HG02938 (cell line): ENCODE results near the gene MOK.
"Not testable (repeated sequence)": the region's sequence is repeated elsewhere in the genome, so short reads cannot be mapped to it uniquely, and the experiment has no call there.

Experiments used
- ATAC-seq: cut with Tn5 transposase; IDR thresholded peaks from one replicate; pipeline ENCODE4 v1.9.1; 2021; ENCODE audit warnings: mild to moderate bottlenecking, moderate library complexity; ENCODE audit not compliant: unreplicated experiment

Gene MOK

DNA sequence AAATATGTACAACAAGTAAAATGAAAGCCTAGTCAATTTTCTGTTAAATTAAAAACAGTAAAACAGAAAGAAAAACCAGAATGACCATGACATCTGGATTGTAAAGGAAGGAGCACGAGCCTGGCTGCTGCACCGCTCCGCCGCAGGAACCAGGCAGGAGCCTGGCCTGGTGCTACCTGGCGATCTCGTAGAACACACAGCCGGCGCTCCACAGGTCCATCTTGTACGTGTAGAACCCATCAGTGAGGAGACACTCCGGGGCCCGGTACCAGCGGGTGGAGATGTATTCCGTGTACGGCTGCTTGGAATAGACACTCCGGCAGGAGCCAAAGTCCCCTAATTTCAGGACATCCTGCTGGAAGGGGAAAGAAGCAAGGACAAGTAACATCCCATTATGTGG, 54.3 kb downstream of the MOK start:
- no peak for ATAC-seq

DNA sequence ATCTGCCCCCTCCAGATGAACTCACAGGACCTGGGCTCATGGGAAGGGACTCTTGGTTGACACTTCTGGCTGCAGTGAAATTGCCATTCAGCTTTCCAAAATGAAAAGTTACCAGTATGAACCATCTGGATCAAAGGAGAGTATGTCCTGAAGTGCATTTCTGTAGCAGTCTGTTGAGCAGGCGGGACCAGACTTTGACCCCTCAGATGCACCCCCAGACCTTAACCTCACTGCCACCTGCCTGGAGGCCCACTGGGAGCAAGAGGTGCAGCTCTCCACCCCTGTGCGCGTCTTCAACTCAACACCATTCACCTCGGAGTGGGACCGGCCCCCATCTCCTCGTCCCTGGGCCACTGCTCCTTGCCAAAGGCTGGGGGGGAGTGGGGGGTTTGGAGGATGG, 55.0 kb downstream of the MOK start:
- no peak for ATAC-seq

DNA sequence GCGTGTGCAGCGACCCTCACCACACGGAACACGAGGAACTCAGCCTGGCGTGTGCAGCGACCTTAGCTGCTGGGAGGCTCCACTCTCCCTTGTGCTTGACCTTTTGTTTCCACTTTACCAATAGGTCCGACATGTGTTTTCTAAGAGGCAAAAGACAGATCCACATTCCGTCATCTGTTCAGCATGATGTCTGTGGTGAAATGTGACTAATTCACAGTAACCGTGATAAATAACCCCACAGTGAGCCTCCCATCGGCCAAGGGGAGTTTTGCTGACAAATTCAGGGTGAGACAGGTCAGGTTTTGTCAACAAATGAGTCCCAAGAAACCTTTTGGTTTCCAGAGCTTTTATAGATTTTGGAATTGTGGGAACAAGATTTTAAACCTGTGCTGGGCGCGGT, 55.9 kb downstream of the MOK start:
- ATAC-seq: no peak

DNA sequence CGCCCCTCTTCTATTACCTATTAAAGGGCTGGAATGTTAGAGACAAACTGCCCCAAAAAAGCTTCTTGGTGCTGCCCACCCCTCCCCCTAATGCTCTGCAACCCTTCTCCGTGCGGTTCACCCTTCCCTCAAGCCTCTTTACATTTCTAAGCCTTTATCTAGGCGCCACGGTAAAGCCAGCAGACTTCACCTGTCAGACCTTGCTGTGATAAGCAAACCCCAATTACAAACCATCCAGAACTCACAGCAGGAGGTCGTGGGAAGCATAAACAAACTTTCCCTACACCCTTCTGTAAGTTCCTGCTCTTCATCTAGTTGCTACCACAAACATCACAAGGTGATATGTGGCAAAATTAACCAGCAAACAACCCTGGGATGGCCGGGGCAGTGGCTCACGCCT, 56.8 kb downstream of the MOK start:
- ATAC-seq: no peak

DNA sequence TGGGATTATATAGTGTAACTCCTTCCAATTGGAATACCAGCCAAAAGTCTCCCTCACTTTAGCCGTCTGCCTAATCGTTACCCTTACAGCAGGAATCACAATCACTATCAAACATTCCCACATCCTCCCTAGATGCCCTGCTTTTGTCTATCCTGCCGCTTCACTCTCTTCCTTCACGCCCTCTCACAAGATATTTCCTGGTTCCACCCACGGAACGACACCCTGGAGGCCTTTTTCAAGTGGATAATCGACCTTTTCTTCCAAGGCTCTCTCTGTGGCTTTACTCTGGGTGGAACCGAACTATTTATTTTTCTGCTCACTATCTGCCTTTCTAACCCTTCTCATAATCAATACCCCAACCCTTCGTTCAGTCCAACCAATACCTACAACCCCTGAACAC, 58.9 kb downstream of the MOK start:
- no peak for ATAC-seq

DNA sequence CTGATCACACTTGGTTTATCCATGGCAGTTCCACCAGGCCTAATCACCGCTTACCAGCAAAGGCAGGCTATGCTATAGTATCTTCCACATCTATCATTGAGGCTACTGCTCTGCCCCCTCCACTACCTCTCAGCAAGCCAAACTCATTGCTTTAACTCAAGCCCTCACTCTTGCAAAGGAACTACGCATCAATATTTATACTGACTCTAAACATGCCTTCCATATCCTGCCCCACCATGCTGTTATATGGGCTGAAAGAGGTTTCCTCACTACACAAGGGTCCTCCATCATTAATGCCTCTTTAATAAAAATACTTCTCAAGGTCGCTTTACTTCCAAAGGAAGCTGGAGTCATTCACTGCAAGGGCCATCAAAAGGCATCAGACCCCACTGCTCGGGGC, 61.2 kb downstream of the MOK start:
- not testable (repeated sequence) for ATAC-seq

DNA sequence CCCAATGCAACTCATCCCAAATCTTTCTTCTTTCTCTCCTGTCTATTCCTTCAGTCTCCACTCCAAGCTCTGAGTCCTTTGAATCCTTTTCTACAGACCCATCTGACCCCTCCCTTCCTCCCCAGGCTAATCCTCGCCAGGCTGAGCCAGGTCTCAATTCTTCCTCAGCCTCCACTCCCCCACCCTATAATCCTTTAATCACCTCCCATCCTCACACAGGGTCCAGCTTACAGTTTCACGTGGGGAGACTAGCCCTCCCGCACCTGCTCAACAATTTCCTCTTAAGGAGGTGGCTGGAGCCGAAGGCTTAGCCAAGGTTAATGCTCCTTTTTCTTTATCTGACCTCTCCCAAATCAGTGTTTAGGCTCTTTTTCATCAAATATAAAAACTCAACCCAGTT, 63.8 kb downstream of the MOK start:
- no peak for ATAC-seq

DNA sequence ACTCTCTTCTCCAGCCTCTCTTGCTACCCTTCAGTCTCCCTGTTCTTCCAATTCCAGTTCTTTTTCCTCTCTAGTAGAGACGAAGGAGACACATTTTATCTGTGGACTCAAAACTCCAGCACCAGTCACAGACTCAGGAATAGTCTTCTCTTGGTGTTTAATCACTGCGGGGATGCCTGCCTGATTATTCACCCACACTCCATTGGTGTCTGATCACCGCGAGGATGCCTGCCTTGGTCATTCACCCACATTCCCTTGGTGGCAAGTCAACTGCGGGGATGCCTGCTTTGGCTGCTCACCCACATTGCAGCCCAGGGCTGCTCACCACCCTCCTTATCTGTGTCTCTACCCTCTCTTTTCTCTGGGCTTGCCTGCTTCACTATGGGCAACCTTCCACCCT, 64.5 kb downstream of the MOK start:
- not testable (repeated sequence) for ATAC-seq

DNA sequence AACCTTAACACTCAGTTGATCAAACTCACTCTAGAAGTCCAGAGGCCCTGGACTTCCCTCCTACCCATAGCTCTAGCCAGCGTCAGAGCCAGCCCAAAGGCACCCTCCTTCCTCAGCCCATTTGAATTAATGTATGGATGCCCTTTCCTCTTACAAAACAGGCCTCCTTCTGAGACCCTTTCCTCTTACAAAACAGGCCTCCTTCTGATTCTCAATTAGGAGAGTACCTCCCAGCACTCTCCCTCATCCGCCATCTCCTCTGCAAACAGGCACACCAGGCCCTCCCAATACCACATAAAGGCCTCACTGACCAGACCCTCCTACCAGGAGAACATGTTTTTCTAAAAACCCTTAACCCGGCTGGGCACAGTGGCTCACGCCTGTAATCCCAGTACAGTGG, 65.7 kb downstream of the MOK start:
- ATAC-seq: no peak

DNA sequence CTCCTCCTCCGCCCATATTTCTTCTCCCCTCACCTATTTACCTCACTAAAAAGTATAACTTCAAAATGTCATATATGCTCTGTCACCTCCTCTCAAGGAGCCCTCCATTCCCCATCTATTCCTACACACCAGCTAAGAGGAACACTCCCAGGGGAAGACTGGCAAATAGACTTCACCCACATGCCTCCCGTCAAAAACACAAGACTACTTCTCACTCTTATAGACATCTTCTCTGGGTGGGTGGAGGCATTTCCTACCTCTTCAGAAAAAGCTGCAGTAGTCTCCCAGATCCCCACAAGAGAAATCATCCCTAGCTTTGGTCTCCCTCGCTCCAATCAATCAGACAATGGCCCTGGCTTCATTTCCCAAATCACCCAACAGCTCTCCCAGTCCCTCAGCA, 66.2 kb downstream of the MOK start:
- ATAC-seq: no peak

DNA sequence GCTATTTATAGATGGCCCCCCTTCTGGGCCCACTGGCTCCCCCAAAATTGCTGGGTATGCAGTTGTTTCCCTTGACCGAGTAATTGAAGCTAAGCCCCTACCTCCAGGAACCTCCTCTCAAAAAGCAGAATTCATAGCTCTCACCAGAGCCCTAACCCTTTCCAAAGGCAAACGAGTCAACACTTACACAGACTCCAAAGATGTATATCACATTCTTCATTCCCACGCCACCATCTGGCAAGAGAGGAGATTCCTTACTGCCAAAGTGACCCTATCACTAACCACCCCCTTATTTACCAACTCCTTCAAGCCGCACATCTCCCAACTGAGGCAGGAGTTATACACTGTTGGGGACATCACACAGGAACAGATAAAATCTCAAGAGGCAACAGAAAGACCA, 66.8 kb downstream of the MOK start:
- no peak for ATAC-seq

DNA sequence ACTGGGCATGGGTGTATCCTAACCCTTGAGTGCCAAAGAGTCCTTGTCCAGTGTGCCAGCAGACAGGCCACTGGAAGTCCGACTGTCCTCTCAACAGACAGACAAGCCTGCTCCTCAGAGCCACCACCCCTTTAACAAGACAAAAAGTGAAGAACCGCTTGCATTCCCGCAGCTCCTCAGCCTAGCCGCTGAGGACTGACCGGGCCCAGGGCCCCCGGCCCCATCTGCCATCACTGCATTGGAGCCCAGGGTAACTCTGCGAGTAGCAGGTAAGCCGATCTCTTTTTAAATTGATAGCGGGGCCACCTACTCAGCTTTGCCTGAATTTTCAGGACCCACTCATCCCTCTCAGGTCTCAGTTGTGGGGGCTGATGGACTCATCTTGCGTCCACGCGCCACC, 68.9 kb downstream of the MOK start:
- ATAC-seq: no peak

DNA sequence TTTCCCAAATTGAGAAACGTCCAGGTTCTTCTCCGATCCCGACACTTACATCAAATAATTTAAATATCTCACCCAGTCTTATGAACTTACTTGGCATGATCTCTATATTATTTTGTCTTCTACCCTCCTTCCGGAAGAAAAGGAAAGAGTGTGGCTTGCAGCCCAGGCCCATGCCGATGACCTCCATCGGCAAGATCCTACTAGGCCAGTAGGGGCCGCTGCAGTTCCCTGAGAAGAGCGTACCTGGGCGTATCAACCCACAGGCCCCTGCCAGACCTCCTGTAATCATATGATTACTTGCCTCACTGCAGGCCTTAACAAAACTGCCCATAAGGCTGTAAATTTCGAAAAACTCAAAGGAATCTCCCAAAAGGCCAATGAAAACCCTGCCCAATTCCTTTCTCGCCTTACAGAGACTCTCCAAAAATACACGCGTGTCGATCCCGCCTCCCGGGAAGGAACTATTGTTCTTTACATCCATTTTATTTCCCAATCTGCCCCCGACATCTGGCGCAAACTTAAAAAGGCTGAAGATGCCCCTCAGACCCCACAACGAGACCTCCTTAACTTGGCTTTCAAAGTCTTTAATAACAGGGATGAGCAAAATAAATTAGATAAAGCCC, 69.6 kb downstream of the MOK start:
- peak; percentile 61 for ATAC-seq

DNA sequence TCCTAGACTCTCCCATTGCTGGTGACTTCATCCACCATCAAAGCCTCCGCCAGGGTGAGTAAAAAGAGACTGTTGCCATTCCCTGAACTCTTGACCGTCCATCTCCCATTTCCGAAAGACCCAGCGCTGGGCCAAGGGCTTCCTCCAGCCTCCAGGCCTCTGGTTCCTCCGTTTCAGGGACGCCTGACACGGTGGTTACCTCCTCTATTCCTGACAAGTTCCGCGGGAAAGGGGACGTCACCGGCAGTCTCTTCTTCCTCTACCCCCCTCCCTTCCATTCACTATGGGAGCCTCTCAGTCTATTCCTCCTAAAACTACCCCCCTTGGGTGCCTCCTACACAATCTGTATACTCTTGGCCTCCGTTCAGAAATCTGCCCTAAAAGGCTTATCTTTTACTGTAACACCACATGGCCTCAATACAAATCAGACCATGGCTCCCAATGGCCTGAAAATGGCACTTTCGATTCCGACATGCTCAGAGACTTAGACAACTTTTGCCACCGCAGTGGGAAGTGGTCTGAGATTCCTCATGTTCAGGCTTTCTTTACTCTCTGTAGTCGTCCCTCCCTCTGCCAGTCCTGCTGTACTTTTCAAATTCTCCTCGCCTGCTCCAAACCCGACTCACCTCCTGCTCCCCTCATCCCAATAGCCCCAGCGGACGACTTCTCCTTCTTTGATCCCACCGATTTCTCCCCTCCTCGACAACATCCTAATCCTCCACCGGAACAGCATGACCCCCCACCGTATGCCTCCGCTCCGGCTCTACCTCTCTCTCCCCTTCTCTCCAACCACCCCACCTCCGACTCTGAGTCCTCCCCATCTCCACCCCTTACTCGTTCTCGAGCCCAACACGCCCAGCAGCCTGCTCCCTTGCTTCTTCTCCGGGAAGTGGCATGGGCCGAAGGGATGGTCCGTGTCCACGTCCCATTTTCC, 70.4 kb downstream of the MOK start:
- ATAC-seq: no peak

DNA sequence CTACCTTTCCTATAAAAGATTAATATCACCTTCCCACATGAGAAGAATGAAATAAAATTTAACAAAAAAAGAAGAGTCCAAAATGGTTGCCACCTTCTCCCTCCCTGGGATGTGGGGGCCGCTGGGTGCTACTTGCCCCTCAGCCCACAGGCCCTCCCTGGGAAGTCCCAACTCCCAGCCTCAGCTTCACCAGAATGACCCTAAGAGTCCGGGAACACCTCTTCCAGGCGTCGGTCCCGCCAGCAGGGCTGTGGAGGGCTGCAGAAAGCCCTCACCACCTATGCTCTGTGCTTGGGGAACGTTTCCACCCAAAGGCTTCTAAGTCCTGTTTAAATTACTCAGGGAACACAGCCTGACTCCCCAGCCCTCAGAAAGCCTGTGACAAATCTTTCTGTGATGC, 71.9 kb downstream of the MOK start:
- ATAC-seq: no peak

DNA sequence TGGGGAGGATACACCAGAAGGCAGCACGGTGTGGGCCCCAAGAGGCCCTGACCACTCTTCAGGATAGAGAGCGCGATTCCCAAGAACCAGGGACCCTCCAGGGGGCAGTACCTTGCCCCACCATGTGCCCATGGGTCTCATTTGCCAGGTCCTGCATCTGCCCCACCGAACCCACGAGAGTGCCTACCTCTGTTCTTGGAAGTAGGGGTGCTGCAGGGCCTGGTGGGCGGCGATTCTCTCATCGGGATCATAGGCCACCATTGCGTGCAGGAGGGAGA, 72.7 kb downstream of the MOK start:
- ATAC-seq: no peak

DNA sequence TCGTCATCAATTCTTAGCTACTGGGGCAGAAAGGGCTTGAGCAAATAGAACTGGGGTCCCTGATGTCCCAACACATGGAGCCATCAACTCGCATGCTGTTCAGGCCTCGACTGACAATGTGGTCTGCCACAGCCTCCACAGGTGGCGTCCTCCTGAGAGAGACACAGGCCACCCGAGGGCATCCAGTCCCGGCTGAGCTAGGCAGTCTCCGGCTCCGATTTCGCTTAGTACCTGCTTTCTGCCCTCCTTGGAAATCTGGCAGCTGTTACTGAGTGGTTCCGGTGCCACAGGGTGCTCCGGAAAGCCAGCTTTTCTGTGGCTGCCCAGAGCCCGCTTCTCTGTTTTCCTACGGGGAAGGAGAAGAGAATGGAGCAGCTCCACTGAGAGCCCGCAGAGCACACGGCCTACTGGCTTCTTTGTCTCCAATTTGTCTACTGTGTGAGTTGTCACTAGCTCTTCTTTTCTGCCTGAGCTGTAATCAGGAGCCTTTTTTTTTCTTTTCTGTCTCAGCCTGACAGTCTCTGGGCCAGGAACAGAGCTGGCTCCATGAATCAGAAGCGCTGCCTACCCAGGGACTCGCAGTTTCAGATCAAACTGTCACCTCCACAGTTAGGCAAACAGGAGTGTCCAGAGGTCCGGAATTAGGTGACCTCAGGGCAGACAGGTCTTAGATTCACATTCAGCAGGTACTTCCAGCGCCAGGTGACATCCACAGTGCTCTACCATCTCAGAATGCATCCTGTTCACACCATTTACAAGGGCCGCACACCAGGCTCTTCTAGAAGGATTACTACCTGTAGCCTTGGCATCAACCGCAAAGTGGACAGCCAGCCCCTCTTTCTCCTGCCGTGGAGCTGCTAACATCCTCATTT, 73.3 kb downstream of the MOK start:
- ATAC-seq: no peak

DNA sequence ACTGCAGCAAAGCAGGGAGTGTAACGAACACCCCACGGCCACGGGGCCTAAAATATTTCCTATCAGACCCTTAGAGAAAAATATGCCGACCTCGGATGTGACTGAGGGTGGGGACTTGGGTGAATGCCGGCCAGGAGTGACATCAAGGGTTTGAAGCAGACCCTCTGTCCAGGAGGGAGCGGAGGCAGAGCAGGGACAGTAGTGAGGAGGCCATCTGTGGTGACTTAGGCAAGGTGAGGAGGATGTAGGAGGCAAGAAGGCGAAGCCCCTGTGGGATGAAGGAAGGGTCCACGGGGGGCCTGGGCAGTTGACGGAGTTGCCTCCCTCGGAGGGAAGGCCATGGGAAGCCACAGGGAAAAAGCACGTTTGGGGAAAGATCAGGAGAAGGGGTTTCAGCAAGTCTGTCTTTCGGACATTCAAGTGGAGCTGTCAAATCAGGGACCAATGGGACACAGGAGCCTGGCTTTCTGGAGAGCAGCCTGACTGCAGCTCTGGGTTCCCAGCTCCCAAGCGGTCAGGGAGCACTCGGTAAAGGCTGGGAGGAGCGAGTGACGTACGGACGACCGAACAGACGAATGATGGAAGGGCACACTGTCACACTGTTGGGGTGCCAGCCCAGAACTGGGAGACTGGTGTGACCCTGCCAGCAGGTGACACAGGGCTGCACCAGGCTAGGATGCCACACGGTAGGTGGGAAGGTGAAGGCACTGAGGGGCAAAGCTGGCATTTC, 74.3 kb downstream of the MOK start:
- ATAC-seq: no peak

DNA sequence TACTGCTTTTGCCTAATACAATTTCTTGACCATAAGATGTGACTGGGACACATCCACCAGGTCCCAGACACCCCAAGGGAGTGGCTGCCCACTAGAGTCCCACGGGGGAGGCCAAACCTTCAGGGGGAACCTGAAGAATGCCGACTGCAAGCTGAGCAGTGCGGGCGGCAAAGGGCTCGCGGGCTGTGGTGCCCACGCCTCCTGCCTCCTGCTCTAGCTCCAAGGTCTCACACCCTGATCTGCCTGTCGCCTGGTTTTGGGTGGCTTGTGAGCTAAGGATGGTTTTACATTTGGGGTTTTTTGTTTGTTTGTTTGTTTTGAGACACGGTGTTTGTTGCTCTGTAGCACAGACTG, 75.2 kb downstream of the MOK start:
- ATAC-seq: no peak

DNA sequence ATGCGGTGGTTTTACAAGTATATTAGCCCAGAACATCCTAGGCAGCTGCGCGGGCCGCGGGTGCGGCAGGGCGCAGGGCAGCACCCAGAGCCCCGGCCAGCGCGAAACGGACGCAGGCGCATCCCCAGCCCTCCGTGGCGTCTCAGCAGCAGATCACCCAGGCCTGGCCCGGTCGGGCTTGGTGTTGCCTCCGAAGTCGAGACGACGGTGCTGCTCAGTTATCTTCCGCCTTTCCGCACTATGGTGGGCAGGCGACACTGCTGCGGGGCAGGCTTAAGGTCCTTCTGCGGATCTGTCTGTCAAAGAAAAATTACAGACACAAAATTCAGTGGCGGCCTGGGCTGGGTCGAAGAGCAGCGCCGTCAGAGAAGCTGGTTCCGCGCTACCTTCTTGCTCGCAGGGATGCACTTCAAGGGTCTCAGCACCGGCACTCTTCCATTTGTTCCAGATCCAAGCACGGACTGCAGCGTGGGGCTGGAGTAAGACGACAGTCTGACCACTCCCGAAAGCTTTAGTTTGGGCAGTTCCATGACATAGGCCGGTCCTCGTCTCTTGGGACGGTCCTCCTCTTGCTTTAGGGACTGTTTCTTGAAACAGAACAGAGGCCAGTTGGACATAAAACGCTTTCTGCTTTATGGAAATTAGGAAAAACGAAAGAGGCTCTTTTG, 75.8 kb downstream of the MOK start:
- no peak for ATAC-seq
